OCI-LY7 (cell line): Measurements from ENCODE around the gene GSTA1. TPM values are rescaled to one million over a fixed set of nuclear protein-coding genes. Genes with fewer than 3 reads are reported as not detected.
"Not testable (repeated sequence)": the region's sequence is repeated elsewhere in the genome, so short reads cannot be mapped to it uniquely, and the experiment has no call there.

Experiments used
- BruUV-seq: library from RNA; stranded (reverse); fragments of 400-500 nt; replicated peaks from 2 replicates; lab custom pipeline; 2021; lab: Mats Ljungman, UMichigan
- CTCF ChIA-PET: fragments of 300-600 bp; sonication (Branson Sonifier 250); formaldehyde crosslinking; loops from one replicate; lab custom pipeline; 2022; ENCODE audit warnings: antibody characterized with exemption; ENCODE audit not compliant: unreplicated experiment; lab: Charles Lee
- POLR2A ChIA-PET: fragments of 300-600 bp; sonication (Branson Sonifier 250); formaldehyde crosslinking; loops from one replicate; lab custom pipeline; 2022; ENCODE audit warnings: antibody characterized with exemption; lab: Charles Lee
- DNase-seq: peaks from one replicate; pipeline ENCODE4 v3.0.0-alpha.2; 2015; ENCODE audit warnings: low spot score
- H2AFZ ChIP-seq: fragments of 200-600 bp; sonication (generic), shearing (Covaris generic); 2 replicates; pipeline ENCODE4 v1.6.1; 2014; ENCODE audit warnings: mild to moderate bottlenecking, antibody characterized with exemption, low read length, moderate library complexity
- H3K27ac ChIP-seq: fragments of 200-600 bp; sonication (generic); 2 replicates; pipeline ENCODE4 v1.5.1; 2014; ENCODE audit warnings: mixed run types, low read depth, mild to moderate bottlenecking, moderate library complexity, low read length, inconsistent platforms; ENCODE audit not compliant: poor library complexity, severe bottlenecking
- H3K36me3 ChIP-seq: fragments of 200-600 bp; sonication (generic); 2 replicates; pipeline ENCODE4 v1.6.1; 2014; ENCODE audit warnings: mild to moderate bottlenecking, antibody characterized with exemption, low read length, moderate library complexity, mixed read lengths; ENCODE audit not compliant: insufficient read depth
- H3K4me1 ChIP-seq: fragments of 200-600 bp; sonication (generic); 2 replicates; pipeline ENCODE4 v1.5.1; 2014; ENCODE audit warnings: mild to moderate bottlenecking, low read length; ENCODE audit not compliant: insufficient read depth, poor library complexity, severe bottlenecking
- H3K4me2 ChIP-seq: fragments of 200-600 bp; sonication (generic); 2 replicates; pipeline ENCODE4 v1.6.1; 2014; ENCODE audit warnings: mild to moderate bottlenecking, low read length
- H3K4me3 ChIP-seq: fragments of 200-600 bp; sonication (generic); 2 replicates; pipeline ENCODE4 v1.5.1; 2014; ENCODE audit warnings: mild to moderate bottlenecking, low read depth, low read length; ENCODE audit not compliant: poor library complexity, severe bottlenecking
- H3K79me2 ChIP-seq: fragments of 200-600 bp; sonication (generic); 2 replicates; pipeline ENCODE4 v1.6.1; 2016; ENCODE audit warnings: low read depth, mild to moderate bottlenecking, low read length, moderate library complexity, mixed read lengths; ENCODE audit not compliant: insufficient read depth
- H3K9me2 ChIP-seq: fragments of 200-600 bp; sonication (generic); 2 replicates; pipeline ENCODE4 v1.6.1; 2016; ENCODE audit warnings: mild to moderate bottlenecking, low read length, mixed read lengths; ENCODE audit not compliant: insufficient read depth
- H3K9me3 ChIP-seq: fragments of 200-600 bp; sonication (generic); 2 replicates; pipeline ENCODE4 v1.6.1; 2014; ENCODE audit warnings: mild to moderate bottlenecking, mixed run types, low read length, mixed read lengths
- H4K20me1 ChIP-seq: fragments of 200-600 bp; sonication (generic); 2 replicates; pipeline ENCODE4 v1.6.1; 2014; ENCODE audit warnings: mild to moderate bottlenecking, antibody characterized with exemption, low read length, moderate library complexity, mixed read lengths; ENCODE audit not compliant: insufficient read depth
- CTCF ChIP-seq: fragments of 200-600 bp; sonication (generic); conservative IDR thresholded peaks from 2 replicates; pipeline ENCODE4 v1.5.1; 2014; ENCODE audit warnings: mild to moderate bottlenecking, antibody characterized with exemption, low read length, moderate library complexity, mixed read lengths
- EZH2phosphoT487 ChIP-seq: fragments of 200-600 bp; sonication (generic); IDR thresholded peaks from 2 replicates; pipeline ENCODE4 v1.6.1; 2018; ENCODE audit warnings: low read depth, borderline replicate concordance, mild to moderate bottlenecking, mixed run types, antibody characterized with exemption, low read length, moderate library complexity, mixed read lengths
- intact Hi-C: fragments of 100-400 bp; cut with micrococcal nuclease; formaldehyde crosslinking; loops from one replicate; pipeline ENCODE4 v1.10.0; 2022; ENCODE audit not compliant: unreplicated experiment
- total RNA-seq, 2 experiments: library from RNA; depleted of rRNA in 1 of 2; stranded (reverse); fragments of >200 nt in 1 of 2; shearing (Covaris generic) in 1 of 2; gene quantifications; 2 replicates each; pipeline ENCODE4 v1.2.3, GENCODE V29; 2014 to 2022

The GSTA1 gene
- total RNA-seq, 2 experiments from 2014 or later = not detected

- POLR2A ChIA-PET = no interaction called here
- no peaks in the 10 kb centered on the region for H3K9me2 ChIP-seq
- CTCF ChIA-PET = no interaction called here
- DNase-seq = no peak
- TF ChIP-seq EZH2phosphoT487 (no peak), CTCF (no peak)
- H3K4me3 ChIP-seq = no peak overlapping the region
- no peaks in the 10 kb centered on the region for H3K4me1 ChIP-seq
- H3K36me3 ChIP-seq = no peaks in the 10 kb centered on the region
- H2AFZ ChIP-seq = no peak overlapping the region
- no peak overlapping the region for H3K4me2 ChIP-seq
- intact Hi-C loops = no loop called here
- no peaks in the 10 kb centered on the region for H4K20me1 ChIP-seq
- H3K79me2 ChIP-seq = no peaks in the 10 kb centered on the region
- H3K9me3 ChIP-seq = no peaks in the 10 kb centered on the region
- no TSS peak for BruUV-seq
- H3K27ac ChIP-seq = no peak overlapping the region
Observed at GRCh38 chr6:52787917-52788316, 15.7 kb downstream of the GSTA1 start.

GRCh38 chr6:52786249-52786956, 17.2 kb downstream of the GSTA1 start:
- TF ChIP-seq EZH2phosphoT487 (no peak), CTCF (no peak)
- ChIA-PET POLR2A (no interaction called here), CTCF (no interaction called here)
- H3K4me2 ChIP-seq = no peak overlapping the region
- no peak for DNase-seq
- H3K4me3 ChIP-seq = no peak overlapping the region
- no peaks in the 10 kb centered on the region for H3K36me3 ChIP-seq
- no peak overlapping the region for H2AFZ ChIP-seq
- no peak overlapping the region for H3K27ac ChIP-seq
- no peaks in the 10 kb centered on the region for H3K9me2 ChIP-seq
- H3K79me2 ChIP-seq = no peaks in the 10 kb centered on the region
- no TSS peak for BruUV-seq
- H3K4me1 ChIP-seq = no peaks in the 10 kb centered on the region
- intact Hi-C loops = loop anchor here (1.0 kb wide), 1 partner anchor 40 kb away; no protein-coding TSS in a partner anchor
- H3K9me3 ChIP-seq = no peaks in the 10 kb centered on the region
- H4K20me1 ChIP-seq = no peaks in the 10 kb centered on the region

GRCh38 chr6:52782696-52783274, 20.8 kb downstream of the GSTA1 start:
- H3K4me3 ChIP-seq, H3K4me1 ChIP-seq, CTCF ChIA-PET, H4K20me1 ChIP-seq, H3K36me3 ChIP-seq, H3K79me2 ChIP-seq, H3K27ac ChIP-seq, H3K9me3 ChIP-seq, BruUV-seq, intact Hi-C loops, POLR2A ChIA-PET, DNase-seq, H3K9me2 ChIP-seq, H3K4me2 ChIP-seq, H2AFZ ChIP-seq: not testable (repeated sequence)

GRCh38 chr6:52782209-52782608, 21.4 kb downstream of the GSTA1 start:
- H3K9me3 ChIP-seq, POLR2A ChIA-PET, H3K79me2 ChIP-seq, H2AFZ ChIP-seq, DNase-seq, H3K4me1 ChIP-seq, H3K27ac ChIP-seq, CTCF ChIA-PET, H3K4me3 ChIP-seq, BruUV-seq, H3K4me2 ChIP-seq, H3K36me3 ChIP-seq, intact Hi-C loops, H3K9me2 ChIP-seq, H4K20me1 ChIP-seq: not testable (repeated sequence)
